ENCODE data around the gene RPRM.

DNA sequence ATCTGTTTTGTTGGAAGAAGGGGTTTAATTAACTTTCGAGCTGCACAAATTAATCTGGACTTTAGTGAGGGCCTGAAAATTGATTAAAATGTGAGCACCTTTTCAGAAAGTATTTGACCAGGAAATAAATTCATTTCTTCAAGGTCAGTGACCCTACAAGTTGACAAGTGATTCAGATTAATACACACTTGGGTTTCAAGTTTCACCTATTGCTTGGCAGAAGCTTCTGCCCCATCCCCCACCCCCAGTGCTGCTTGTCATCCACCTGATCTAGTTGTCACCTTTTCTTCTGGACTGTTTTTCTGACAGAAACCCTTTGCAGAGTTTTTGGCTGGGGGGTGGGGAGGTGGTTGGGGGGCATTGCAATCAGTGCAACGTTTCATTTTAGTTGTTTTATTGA lies 46.2 kb downstream of the RPRM start:
- TF ChIP-seq, protein P1, sequence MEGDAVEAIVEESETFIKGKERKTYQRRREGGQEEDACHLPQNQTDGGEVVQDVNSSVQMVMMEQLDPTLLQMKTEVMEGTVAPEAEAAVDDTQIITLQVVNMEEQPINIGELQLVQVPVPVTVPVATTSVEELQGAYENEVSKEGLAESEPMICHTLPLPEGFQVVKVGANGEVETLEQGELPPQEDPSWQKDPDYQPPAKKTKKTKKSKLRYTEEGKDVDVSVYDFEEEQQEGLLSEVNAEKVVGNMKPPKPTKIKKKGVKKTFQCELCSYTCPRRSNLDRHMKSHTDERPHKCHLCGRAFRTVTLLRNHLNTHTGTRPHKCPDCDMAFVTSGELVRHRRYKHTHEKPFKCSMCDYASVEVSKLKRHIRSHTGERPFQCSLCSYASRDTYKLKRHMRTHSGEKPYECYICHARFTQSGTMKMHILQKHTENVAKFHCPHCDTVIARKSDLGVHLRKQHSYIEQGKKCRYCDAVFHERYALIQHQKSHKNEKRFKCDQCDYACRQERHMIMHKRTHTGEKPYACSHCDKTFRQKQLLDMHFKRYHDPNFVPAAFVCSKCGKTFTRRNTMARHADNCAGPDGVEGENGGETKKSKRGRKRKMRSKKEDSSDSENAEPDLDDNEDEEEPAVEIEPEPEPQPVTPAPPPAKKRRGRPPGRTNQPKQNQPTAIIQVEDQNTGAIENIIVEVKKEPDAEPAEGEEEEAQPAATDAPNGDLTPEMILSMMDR (IDR thresholded peaks at IDR 0.05): no peak
- no peak for TF ChIP-seq POLR2A (IDR thresholded peaks at IDR 0.05)

Data from uterus (tissue), 2 donors.